Measurements from ENCODE around the gene S1PR4.
A peak's percentile ranks its signal among the peaks of the same experiment; 100 is the strongest.

S1PR4 gene, protein sequence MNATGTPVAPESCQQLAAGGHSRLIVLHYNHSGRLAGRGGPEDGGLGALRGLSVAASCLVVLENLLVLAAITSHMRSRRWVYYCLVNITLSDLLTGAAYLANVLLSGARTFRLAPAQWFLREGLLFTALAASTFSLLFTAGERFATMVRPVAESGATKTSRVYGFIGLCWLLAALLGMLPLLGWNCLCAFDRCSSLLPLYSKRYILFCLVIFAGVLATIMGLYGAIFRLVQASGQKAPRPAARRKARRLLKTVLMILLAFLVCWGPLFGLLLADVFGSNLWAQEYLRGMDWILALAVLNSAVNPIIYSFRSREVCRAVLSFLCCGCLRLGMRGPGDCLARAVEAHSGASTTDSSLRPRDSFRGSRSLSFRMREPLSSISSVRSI

DNA sequence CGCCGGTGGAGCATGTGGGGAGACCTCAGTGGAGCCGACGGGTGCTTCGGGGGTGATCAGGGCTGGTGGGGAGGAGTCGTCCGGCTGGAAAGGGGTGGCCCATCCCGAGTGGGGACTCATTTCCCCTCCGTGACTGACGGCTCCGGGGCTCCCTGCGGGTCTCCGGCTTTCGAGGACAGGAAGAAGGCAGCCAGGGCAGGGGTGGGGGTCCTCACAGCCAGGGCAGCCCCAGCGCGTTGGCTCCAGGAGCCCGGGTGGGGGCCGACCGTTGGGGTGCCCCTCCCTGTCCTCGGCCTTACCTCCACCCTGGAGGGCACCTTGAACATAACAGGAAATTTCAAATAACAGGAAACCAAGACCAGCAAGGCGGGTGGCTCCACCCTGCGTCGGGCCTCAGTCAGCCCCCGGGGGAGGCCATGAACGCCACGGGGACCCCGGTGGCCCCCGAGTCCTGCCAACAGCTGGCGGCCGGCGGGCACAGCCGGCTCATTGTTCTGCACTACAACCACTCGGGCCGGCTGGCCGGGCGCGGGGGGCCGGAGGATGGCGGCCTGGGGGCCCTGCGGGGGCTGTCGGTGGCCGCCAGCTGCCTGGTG is at the start of gene S1PR4:
Gene S1PR4, plus strand, starts transcription at position 393 of the 596 bp plus-strand sequence. Its CDS starts 24 bp downstream, at position 417.
- peak; percentile 48 for DNase-seq

DNA sequence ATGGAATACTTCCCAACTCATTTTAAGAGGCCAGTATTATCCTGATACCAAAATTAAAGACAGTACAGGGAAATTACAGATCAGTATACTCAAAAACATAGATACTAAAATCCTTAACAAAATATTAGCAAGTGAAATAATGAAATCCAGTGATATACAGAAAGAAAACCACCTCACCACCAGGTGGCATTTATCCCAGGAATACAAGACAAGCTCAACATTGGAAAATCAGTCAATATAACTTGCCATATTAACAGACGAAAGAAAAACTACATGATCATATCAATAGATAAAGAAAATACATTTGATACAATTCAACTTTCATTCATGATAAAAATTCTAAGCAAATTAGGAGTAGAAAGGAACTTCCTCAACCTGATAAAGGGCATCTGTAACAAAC is 49.5 kb upstream of the S1PR4 start:
- no peak for DNase-seq

DNA sequence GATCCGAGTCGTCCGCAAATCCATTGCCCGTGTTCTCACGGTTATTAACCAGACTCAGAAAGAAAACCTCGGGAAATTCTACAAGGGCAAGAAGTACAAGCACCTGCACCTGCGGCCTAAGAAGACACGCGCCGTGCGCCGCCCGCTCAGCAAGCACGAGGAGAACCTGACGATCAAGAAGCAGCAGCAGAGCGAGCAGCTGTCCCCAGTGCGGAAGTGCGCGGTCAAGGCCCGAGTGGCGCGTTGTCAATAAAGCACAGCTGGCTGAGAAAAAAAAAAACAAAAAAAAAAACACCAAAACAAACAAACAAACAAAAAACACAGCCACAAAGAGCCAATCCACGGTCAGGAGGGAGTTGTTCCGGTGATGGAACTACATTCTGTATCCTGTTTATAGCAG is 47.4 kb upstream of the S1PR4 start:
- no peak for DNase-seq

DNA sequence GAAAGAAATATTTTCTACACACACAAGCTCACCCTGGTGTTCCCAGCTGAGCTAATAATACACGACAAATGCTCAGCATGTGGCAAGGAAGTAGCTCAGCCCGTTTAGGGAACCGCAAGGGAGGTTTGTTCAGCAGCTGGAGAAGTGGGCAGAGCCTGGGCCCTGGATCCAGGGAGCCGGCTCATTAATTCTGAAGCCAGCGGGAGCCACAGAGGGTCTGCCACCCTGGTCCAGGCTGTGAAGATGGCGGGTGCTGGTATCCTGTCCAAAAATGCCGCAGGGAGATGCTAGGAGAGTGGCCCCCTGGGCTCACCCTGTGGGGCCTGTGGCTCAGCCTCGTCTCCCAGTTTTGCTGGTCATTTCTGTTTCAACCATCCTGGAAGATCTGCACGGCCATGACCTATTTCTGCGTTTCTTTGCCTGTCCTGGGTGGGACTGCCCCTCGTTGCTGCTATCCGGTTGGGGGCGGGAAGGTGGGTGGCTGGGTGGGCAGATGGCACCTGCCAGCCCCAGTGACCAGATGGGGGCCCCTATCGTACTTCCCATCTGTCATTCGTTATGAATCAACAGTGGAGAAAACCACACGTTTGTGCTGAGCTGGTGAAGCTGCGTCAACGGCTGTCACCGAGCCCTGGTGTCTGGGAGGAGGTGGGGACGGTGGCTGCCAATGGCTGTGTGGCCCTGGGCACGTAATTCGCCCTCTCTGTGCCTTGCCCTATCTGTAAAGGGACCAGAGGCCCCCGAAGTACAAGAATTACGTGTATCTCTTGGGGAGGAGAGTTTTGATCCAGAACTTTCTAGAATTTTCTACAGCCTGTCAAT is 45.4 kb upstream of the S1PR4 start:
- peak; percentile 68 for DNase-seq

DNA sequence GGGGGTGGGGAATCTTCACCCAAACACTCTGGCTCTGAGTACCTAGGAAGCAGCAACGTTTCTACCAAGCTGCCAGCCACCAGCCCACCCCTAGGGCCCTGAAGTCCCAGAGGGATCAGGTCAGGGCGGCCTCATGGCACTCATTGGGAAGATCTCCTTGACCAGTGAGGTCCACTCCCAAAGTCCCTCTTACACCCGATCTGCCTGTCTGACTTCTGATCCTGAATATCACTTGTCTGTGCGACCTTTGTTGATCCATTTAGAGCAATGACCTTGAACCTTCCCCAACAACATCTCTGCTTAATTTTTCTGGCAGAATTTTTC is 44.8 kb upstream of the S1PR4 start:
- DNase-seq: no peak

DNA sequence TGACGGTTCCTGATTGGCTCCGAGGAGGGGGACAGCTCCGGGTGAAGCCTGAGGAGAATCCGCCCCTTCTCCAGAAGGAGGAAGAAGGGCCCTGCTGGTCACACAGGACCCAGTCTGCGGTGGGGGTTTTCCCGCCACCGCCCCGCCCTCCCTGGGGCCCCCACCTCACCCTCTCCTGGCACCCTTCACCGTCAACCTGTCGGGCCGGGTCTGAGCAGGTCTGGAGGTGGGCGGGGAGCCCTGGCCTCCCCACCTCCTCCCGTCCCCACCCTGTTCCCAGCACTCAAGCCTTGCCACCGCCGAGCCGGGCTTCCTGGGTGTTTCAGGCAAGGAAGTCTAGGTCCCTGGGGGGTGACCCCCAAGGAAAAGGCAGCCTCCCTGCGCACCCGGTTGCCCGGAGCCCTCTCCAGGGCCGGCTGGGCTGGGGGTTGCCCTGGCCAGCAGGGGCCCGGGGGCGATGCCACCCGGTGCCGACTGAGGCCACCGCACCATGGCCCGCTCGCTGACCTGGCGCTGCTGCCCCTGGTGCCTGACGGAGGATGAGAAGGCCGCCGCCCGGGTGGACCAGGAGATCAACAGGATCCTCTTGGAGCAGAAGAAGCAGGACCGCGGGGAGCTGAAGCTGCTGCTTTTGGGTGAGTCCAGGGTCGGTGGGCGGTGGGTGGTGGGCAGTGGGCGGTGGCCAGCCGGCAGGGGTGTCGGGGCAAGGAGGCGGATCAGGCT is 42.4 kb upstream of the S1PR4 start, which contains the start of gene GNA15:
Gene GNA15, plus strand, starts transcription at position 73 of the 723 bp plus-strand sequence. Its CDS starts 418 bp downstream, at position 491.
- peak; percentile 17 for DNase-seq

DNA sequence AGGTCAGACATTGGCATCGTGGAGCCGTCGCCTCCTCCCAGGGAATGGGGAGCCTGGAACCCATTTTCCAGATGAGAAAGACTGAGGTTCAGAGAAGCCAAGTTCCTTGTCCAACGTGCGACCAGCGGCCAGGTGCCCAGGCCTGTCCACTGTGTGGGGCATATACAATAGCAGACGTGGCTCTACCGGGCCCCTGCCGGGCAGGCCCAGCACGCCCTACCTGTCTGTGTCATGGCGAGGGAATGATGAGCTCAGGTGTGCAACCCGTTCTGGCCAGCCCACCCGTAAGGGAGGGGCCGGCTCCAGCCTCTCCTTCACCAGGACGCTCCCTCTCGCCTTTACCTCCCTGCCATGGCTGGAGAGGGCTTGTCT is 41.9 kb upstream of the S1PR4 start:
- no peak for DNase-seq

DNA sequence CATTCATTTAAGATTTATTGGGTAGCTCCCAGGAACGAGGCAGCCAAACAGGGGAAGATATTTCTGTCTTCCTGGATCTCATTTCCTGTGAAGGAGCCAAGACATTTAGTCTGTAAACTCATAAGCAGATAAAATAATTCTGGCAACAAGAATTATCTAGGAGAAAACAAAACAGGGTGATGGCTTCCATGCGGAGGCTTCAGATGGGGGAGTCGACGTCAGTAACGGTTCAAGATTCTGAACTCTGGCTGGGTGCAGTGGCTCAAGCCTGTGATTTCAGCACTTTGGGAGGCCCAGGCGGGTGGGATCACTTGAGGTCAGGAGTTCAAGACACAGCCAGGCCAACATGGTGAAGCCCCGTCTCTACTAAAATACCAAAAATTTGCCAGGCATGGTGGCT is 41.5 kb upstream of the S1PR4 start:
- no peak for DNase-seq

DNA sequence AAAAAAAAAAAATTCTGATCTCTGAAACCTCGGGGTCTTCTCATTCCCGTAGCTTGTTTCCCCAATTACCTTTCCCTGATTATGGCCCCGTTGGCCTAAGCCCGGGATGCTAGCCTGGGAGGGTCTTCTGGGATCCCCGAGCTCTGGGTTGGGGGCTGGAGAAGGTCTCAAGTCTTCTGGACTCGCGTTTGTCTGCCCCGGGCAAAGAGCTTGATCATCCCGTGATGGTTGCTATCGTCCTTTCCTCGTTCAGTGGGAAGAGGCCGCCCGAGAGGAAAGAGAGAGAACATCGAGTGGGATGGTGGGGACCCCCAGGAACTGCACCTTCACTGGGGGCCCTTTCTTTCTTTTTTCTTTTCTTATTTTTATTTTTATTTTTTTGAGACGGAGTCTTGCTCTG is 40.3 kb upstream of the S1PR4 start:
- no peak for DNase-seq

DNA sequence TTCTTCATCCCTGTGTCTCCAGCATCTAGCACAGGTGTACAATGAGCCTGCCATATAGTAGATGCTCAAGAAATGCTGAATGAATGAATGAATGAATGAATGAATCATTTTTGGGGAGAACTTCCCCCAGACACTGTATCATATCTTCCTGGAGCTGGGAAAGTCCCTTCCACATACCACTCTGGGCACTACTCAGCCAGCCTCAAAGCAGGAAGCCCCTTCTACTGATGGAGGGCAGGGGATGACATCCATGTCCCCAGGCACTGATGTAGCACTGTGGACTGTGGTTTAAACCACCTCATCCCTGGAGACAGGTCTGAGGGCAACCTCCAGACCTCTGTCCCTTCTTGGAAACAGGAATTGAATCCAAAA is 37.9 kb upstream of the S1PR4 start:
- no peak for DNase-seq

DNA sequence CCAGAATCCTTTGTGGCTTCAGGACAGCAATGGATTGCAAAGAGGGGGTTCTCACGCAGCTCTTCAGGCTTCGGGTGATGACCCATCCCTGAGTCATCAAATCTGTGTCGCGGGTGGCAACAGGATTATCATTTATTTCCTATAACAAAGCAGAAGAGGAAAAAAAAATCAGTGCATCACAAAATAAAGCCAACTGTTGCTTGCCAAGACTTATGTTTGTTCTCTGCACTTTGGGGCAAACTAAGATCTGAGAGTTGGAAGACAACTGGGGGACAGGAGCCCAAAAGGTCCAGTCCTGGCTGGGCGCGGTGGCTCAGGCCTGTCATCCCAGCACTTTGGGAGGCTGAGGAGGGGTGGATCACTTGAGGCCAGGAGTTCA is 36.3 kb upstream of the S1PR4 start:
- peak; percentile 44 for DNase-seq

DNA sequence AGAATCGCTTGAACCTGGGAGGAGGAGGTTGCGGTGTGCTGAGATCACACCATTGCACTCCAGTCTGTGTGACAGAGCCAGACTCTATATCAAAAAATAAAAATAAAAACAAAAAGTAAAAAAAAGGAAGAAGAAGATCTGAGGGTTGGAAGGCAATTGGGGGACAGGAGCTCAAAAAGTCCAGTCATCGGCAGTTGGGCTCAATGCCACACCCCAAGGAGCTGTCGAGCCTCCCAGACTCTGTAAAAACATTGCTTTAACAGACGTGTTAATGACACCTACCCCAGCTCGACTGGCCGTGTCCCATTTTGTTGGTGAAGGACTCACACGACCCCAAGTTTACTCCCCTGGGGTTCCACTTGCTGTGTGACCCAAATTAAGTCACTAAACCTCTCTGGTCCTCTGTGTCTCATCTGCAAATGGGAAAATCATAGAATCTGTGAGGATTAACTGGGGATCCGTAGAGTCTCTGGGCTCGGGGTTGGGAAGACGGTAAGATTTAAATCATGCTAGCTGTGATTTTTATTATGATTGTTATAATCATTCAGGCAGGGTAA is 35.7 kb upstream of the S1PR4 start:
- DNase-seq: no peak

DNA sequence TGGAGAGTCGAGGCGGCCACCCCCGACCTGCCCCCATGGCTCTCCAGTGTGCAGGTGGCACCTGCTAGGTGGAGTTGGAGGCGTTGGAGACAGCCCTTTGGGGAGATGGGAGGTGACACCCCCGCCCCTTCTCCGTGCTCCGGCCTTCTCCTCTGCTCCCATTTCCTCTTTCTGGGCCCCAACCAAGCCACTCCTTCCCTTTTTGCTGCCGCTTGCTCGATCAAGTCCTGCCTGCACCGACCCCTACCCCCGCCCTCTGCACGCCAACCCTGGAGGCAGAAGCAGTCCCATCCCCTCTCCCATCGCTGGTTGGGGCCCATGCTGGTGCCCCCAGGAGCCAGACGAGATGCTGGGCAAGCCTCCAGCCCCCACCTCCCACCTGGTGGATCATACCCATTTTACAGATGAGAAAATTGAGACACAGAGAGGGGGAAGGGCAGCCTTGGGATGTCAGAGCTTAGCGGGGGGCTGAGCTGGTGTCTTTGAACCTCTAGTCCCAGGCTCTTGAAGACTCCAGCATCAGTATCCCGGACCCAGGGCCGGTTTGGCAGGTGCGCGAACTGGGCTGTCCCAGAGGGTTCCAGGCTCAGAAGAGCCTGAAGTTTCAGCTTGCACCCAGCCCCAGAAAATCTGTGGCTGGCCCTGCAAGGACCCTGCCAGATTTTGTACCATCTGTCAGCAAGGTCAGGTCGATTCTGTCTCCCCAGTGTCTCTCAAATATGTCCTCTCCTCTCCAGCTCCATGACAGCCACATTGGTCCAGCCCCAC is 32.5 kb upstream of the S1PR4 start:
- DNase-seq: no peak

DNA sequence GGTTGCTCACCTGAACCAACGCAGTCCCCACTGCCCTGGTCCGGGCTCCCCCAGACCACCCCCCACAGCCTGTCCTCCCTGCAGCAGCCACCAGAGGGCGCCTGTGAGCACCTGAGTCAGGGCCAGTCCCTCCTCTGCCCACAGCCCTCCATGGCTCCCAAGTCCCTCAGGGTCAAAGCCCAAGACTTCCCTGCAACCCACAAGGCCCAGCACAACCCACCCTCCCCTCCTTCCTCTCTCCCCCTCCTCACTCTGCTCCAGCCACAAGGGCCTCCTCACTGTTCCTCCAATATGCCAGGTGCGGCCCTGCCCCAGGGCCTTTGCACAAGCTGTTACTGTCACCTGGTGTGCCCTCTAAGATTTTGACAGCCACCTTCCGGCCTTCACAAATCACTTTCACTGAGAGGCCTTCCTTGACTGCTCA is 31.9 kb upstream of the S1PR4 start:
- peak; percentile 68 for DNase-seq

DNA sequence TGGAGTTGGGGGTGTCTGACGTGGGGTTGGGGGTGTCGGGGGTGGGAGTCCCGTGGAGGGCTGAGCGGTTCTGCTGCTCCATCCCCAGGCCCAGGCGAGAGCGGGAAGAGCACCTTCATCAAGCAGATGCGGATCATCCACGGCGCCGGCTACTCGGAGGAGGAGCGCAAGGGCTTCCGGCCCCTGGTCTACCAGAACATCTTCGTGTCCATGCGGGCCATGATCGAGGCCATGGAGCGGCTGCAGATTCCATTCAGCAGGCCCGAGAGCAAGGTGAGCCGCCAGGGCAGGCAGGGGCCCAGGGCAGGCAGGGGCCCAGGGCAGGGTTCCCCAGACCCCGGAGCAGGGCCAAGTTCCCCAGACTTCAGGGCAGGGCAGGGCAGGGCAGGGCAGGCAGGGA is 30.1 kb upstream of the S1PR4 start:
- no peak for DNase-seq

DNA sequence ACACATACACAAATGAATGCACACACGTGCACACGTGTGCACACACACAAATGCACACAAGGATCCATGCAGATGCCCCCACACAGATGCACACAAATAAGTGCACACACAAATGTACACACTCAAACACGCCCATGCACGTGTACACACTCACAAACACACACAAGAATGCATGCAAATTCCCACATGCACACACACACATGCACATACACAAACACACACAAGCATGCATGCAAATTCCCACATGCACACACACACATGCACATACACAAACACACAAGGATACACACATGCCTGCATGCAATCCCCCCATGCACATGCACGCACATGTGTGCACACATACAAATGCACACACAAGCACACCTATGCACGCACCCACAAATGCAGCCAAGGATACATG is 29.5 kb upstream of the S1PR4 start:
- DNase-seq: no peak

DNA sequence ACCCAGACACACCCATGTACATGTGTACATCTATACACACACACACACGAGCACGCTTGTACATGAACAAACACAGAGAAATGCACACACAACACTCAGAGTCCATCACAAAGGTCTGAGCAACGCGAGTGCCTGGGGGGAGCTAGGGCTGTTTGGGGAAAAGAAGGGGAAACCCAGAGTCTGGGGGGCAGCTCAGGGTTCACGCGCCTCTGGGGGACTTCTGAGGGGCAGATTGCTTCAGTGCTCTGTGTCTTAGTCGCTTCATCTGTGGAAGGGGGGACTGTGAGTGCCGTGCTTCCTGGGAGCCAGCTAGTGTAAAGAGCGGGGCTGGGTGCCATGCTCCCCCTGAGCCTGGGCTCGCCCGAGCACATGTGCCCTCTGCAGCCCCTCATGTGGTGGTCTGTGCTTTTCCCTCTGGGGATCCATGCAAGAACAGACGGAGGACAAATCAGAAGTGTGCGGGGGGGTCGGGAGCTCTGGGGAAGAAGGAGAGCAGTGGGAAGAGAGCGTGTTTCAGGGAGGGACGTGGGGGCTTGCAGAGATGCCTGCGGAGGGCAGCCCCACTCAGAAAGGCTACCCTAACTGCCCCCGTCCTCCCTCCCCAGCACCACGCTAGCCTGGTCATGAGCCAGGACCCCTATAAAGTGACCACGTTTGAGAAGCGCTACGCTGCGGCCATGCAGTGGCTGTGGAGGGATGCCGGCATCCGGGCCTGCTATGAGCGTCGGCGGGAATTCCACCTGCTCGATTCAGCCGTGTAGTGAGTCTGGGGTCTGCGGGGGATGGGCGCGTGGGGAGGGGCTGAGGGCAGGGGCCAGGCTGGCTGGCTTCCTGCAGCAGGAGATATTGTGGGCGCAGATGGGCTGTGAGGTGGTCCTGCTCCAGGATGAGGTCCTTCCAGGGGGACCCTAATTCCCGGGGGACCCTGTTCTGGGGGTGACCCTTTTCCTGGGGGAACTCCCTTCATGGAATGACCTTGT is 28.8 kb upstream of the S1PR4 start:
- no peak for DNase-seq

DNA sequence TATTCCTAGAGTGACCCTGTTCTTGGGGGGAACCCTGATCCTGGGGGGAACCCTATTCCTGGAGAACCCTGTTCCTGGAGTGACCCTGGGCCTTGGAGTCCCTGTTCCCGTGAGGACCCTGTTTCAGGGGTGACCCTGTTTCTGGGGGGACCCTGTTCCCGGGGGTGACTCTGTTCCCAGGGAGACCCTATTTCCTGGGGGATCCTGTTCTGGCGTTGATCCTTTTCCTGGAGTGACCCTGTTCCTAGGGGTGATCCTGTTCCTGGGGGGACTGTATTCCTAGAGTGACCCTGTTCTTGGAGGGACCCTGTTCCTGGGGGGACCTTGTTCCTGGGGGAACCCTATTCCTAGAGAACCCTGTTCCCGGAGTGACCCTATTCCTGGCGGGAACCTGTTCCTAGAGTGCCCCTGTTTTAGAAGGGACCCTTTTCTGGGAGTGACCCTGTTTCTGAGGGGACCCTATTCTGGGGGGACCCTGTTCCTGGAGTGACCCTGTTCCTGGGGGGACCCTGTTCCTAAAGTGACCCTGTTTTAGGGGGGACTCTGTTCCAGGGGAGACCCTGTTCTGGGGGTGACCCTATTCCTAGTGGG is 27.7 kb upstream of the S1PR4 start:
- DNase-seq: no peak

DNA sequence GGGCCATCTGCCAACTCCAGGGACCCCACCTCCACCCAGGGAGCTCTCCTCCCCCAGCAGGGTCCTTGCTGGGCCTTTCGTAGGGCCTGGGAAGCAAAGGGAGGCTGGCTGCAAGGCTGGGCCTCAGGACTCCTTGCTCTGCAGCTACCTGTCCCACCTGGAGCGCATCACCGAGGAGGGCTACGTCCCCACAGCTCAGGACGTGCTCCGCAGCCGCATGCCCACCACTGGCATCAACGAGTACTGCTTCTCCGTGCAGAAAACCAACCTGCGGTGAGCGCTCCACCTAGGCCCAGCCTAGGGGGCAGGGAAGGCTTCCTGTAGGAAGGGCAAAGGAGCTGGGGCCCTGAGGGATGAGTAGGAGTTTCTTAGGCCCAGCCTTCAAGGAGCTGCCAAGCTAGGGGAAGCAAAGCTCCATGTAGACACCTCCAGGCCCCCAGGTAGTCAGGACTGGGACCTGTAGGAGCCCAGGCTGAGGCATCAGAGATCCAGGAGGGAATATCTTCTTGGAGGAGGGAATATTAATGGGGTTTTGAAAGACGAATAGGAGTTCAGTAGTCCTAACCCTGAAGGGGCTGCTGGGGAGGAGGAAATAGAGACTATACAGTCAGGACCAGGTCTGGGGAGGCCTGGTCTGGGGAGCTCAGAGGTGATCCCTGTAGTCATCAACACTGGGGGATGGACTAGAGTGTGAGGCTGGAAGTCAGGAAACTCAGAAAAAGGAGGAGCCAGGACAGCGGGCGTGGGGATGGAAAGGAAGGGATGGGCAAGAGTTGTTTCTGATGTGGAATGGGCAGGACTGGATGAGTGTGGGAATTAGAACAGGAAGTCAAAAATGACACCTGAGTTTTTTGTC is 26.8 kb upstream of the S1PR4 start:
- no peak for DNase-seq

DNA sequence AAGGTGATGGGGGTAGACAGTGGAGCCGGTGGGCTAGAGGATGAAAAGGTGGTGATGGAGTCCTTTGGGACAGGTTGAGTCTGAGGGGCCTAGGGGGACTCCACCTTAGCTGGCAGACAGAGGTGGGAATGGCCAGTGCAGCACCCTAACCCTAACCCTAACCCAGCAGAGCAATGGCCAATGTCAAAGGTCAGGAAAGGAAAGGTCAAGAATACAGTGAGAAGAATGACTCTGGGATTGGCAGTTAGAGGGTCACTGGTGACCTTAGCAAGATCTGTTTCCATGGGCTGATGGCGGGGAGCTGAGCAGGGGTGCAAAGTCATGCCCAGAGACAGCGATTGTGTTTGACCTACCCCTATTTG is 26.2 kb upstream of the S1PR4 start:
- DNase-seq: no peak
